ENCODE data around the gene DTD1. TPM values are rescaled to one million over a fixed set of nuclear protein-coding genes. Genes with fewer than 3 reads are reported as not detected.

Gene DTD1
- total RNA-seq, 3 donors from 2014 or later: 24.1 to 34.6 (median 26.2) TPM

GRCh38 chr20:18728870-18729224 lies 141.0 kb downstream of the DTD1 start:
- H3K27ac ChIP-seq: no peak overlapping the region
- TF ChIP-seq POLR2A (IDR thresholded peaks at IDR 0.05) (no peak), POLR2AphosphoS5 (IDR thresholded peaks at IDR 0.05) (no peak), CTCF (IDR thresholded peaks at IDR 0.05) (no peak)
- no peak for DNase-seq (ENCODE audit: low spot score in 2 of 2)
- no peaks in the 10 kb centered on the region for H3K27me3 ChIP-seq
- H3K4me1 ChIP-seq: no peaks in the 10 kb centered on the region
- no peaks in the 10 kb centered on the region for H3K9me3 ChIP-seq
- intact Hi-C loops (cut with DNase I; ENCODE audit: low total_unique reads): no loop called here
- H3K4me3 ChIP-seq: no peak overlapping the region
- H3K36me3 ChIP-seq: no peaks in the 10 kb centered on the region

- Histone ChIP-seq H3K36me3 (no peaks in the 10 kb centered on the region), H3K4me3 (no peak overlapping the region), H3K27me3 (no peaks in the 10 kb centered on the region), H3K4me1 (no peaks in the 10 kb centered on the region), H3K9me3 (no peaks in the 10 kb centered on the region), H3K27ac (no peak overlapping the region)
- no peak for TF ChIP-seq CTCF (IDR thresholded peaks at IDR 0.05)
- TF ChIP-seq POLR2A (IDR thresholded peaks at IDR 0.05): no peak
- TF ChIP-seq POLR2AphosphoS5 (IDR thresholded peaks at IDR 0.05): no peak
- no peak for DNase-seq (ENCODE audit: low spot score in 2 of 2)
- intact Hi-C loops (cut with DNase I; ENCODE audit: low total_unique reads): no loop called here
These were observed 141.5 kb downstream of the DTD1 start for GRCh38 chr20:18729231-18729825.

GRCh38 chr20:18731940-18732339 lies 144.1 kb downstream of the DTD1 start:
- no peaks in the 10 kb centered on the region for H3K36me3 ChIP-seq
- H3K27ac ChIP-seq: no peak overlapping the region
- no peaks in the 10 kb centered on the region for H3K27me3 ChIP-seq
- no peak for DNase-seq (ENCODE audit: low spot score in 2 of 2)
- H3K4me3 ChIP-seq: no peak overlapping the region
- TF ChIP-seq POLR2AphosphoS5 (IDR thresholded peaks at IDR 0.05) (no peak), POLR2A (IDR thresholded peaks at IDR 0.05) (no peak)
- no peaks in the 10 kb centered on the region for H3K4me1 ChIP-seq
- H3K9me3 ChIP-seq: no peaks in the 10 kb centered on the region
- intact Hi-C loops (cut with DNase I; ENCODE audit: low total_unique reads): no loop called here

- H3K9me3 ChIP-seq: no peaks in the 10 kb centered on the region
- intact Hi-C loops (cut with DNase I; ENCODE audit: low total_unique reads): loop anchor here (5.0 kb wide), 1 partner anchor 323 kb away; no protein-coding TSS in a partner anchor
- no peaks in the 10 kb centered on the region for H3K4me1 ChIP-seq
- no peaks in the 10 kb centered on the region for H3K27me3 ChIP-seq
- no peak overlapping the region for H3K27ac ChIP-seq
- H3K36me3 ChIP-seq: no peaks in the 10 kb centered on the region
- no peak overlapping the region for H3K4me3 ChIP-seq
- no peak for TF ChIP-seq CTCF (IDR thresholded peaks at IDR 0.05)
- TF ChIP-seq POLR2AphosphoS5 (IDR thresholded peaks at IDR 0.05): no peak
- TF ChIP-seq POLR2A (IDR thresholded peaks at IDR 0.05): no peak
- no peak for DNase-seq (ENCODE audit: low spot score in 2 of 2)
These were observed 146.8 kb downstream of the DTD1 start for GRCh38 chr20:18734525-18735189.

GRCh38 chr20:18737140-18737539 lies 149.3 kb downstream of the DTD1 start:
- H3K9me3 ChIP-seq: no peaks in the 10 kb centered on the region
- H3K27ac ChIP-seq: peak overlapping the region in 1 of 2 donors; percentile 74
- DNase-seq (ENCODE audit: low spot score in 2 of 2): no peak
- no peaks in the 10 kb centered on the region for H3K4me1 ChIP-seq
- no peaks in the 10 kb centered on the region for H3K27me3 ChIP-seq
- intact Hi-C loops (cut with DNase I; ENCODE audit: low total_unique reads): loop anchor here (5.0 kb wide), 1 partner anchor 320 kb away; no protein-coding TSS in a partner anchor
- H3K36me3 ChIP-seq: no peaks in the 10 kb centered on the region
- no peak overlapping the region for H3K4me3 ChIP-seq
- no peak for TF ChIP-seq POLR2A (IDR thresholded peaks at IDR 0.05)
- no peak for TF ChIP-seq CTCF (IDR thresholded peaks at IDR 0.05)
- TF ChIP-seq POLR2AphosphoS5 (IDR thresholded peaks at IDR 0.05): no peak

Measured in breast epithelium (tissue), 4 donors.